Measurements from ENCODE around the gene DECR2. TPM values are rescaled to one million over a fixed set of nuclear protein-coding genes. Genes with fewer than 3 reads are reported as not detected.

DECR2 gene
- total and polyA plus RNA-seq, 2 of the 13 experiments (the other 11 are each of a cell fraction or from before 2014, with no cell fraction given) = 36.3 to 44.6 TPM

DNA sequence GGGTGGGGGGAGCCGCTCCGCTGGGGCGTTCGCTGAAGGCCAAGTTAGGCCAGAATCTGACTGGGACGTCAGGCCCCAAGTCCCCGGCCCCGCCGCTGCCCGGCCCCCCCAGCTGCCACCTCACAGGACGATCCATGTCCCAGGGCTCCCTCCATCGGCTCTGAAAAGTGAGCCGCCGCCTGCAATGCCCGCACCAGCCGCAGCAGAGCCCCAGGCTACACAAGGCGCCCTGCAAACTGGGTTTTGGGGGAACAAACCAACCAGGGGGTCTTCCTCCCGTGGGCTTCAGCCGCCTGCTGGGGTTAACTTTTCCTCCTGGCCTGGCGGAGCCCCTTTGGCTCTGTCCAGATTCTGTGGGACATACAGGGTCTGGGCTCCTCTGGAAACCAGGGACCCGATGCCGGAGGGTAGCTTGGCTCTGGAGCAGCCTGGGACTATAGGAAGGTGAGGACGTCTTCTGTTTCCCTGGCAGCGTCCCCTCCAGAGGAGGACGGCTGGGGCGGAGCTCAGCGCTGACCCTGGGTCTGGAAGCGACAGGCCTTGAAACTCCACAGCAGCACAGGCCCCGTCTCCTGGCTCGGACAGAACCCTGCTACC lies 3.9 kb upstream of the DECR2 start (continued):
- peak; percentile 58; the same call in 1 of the 2 replicates for TF ChIP-seq ARID4A (CRISPR knock-in tag; IDR thresholded peaks at IDR 0.05; ENCODE audit: borderline replicate concordance)
- no peak for TF ChIP-seq ZBTB38 (CRISPR knock-in tag; IDR thresholded peaks at IDR 0.05)
- TF ChIP-seq, protein P1, sequence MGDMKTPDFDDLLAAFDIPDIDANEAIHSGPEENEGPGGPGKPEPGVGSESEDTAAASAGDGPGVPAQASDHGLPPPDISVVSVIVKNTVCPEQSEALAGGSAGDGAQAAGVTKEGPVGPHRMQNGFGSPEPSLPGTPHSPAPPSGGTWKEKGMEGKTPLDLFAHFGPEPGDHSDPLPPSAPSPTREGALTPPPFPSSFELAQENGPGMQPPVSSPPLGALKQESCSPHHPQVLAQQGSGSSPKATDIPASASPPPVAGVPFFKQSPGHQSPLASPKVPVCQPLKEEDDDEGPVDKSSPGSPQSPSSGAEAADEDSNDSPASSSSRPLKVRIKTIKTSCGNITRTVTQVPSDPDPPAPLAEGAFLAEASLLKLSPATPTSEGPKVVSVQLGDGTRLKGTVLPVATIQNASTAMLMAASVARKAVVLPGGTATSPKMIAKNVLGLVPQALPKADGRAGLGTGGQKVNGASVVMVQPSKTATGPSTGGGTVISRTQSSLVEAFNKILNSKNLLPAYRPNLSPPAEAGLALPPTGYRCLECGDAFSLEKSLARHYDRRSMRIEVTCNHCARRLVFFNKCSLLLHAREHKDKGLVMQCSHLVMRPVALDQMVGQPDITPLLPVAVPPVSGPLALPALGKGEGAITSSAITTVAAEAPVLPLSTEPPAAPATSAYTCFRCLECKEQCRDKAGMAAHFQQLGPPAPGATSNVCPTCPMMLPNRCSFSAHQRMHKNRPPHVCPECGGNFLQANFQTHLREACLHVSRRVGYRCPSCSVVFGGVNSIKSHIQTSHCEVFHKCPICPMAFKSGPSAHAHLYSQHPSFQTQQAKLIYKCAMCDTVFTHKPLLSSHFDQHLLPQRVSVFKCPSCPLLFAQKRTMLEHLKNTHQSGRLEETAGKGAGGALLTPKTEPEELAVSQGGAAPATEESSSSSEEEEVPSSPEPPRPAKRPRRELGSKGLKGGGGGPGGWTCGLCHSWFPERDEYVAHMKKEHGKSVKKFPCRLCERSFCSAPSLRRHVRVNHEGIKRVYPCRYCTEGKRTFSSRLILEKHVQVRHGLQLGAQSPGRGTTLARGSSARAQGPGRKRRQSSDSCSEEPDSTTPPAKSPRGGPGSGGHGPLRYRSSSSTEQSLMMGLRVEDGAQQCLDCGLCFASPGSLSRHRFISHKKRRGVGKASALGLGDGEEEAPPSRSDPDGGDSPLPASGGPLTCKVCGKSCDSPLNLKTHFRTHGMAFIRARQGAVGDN (CRISPR knock-in tag; IDR thresholded peaks at IDR 0.05) = peak; percentile 62
- TF ChIP-seq SAP130 (CRISPR knock-in tag; IDR thresholded peaks at IDR 0.05; ENCODE audit: low read depth) = 0 out of 2 replicates have a peak, but pooled peaks have one; percentile 10
- no peak for TF ChIP-seq DNMT1 (CRISPR knock-in tag; IDR thresholded peaks at IDR 0.05)
- peak; percentile 37; the same call in 1 of the 2 replicates for TF ChIP-seq CTCF (CRISPR knock-in tag; IDR thresholded peaks at IDR 0.05)
- peak; percentile 10; the same call in 1 of the 2 replicates for TF ChIP-seq PHF8 (CRISPR knock-in tag; IDR thresholded peaks at IDR 0.05)
- no peak for TF ChIP-seq RNF219 (CRISPR knock-in tag; IDR thresholded peaks at IDR 0.05)
- TF ChIP-seq, protein P2, sequence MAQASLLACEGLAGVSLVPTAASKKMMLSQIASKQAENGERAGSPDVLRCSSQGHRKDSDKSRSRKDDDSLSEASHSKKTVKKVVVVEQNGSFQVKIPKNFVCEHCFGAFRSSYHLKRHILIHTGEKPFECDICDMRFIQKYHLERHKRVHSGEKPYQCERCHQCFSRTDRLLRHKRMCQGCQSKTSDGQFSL (CRISPR knock-in tag; IDR thresholded peaks at IDR 0.05) = peak; percentile 67
- TF ChIP-seq, protein P3, sequence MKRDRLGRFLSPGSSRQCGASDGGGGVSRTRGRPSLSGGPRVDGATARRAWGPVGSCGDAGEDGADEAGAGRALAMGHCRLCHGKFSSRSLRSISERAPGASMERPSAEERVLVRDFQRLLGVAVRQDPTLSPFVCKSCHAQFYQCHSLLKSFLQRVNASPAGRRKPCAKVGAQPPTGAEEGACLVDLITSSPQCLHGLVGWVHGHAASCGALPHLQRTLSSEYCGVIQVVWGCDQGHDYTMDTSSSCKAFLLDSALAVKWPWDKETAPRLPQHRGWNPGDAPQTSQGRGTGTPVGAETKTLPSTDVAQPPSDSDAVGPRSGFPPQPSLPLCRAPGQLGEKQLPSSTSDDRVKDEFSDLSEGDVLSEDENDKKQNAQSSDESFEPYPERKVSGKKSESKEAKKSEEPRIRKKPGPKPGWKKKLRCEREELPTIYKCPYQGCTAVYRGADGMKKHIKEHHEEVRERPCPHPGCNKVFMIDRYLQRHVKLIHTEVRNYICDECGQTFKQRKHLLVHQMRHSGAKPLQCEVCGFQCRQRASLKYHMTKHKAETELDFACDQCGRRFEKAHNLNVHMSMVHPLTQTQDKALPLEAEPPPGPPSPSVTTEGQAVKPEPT (CRISPR knock-in tag; IDR thresholded peaks at IDR 0.05; ENCODE audit: low read depth) = no peak

Measured in HepG2 (cell line).